ENCODE results near the gene VPS16.

GRCh38 chr20:2826655-2827054 is 13.9 kb upstream of the VPS16 start:
- no peak for TF ChIP-seq POLR2A (IDR thresholded peaks at IDR 0.05)
- TF ChIP-seq CTCF (IDR thresholded peaks at IDR 0.05): no peak

Measured in heart left ventricle (tissue), 13 donors.